Gastroesophageal sphincter (tissue), 4 donors: ENCODE measurements around the gene STON2. TPM values are rescaled to one million over a fixed set of nuclear protein-coding genes. Genes with fewer than 3 reads are reported as not detected.
"Not testable (repeated sequence)": the region's sequence is repeated elsewhere in the genome, so short reads cannot be mapped to it uniquely, and the experiment has no call there.

Source experiments
- ATAC-seq: fragments of 150-250 bp; one replicate; pipeline ENCODE4 v1.9.1; 2016; ENCODE audit warnings: mild to moderate bottlenecking, moderate library complexity
- H3K27ac ChIP-seq, 4 donors: fragments of 200-600 bp; sonication (generic) in 3 of 4; 1 replicate in 3 of 4; 2 replicates in 1 of 4; pipeline ENCODE4 v1.5.1; 2016 to 2019
- H3K27me3 ChIP-seq: fragments of 200-600 bp; sonication (generic); one replicate; pipeline ENCODE4 v1.5.1; 2019
- H3K36me3 ChIP-seq, 2 donors: fragments of 200-600 bp; sonication (generic); one replicate each; pipeline ENCODE4 v1.5.1; 2019; ENCODE audit warnings: control low read depth in 1 of 2
- H3K4me1 ChIP-seq, 3 donors: fragments of 200-600 bp; sonication (generic); 1 replicate in 2 of 3; 2 replicates in 1 of 3; pipeline ENCODE4 v1.5.1; 2016 to 2019; ENCODE audit warnings: control low read depth in 2 of 3
- H3K4me3 ChIP-seq, 2 donors: fragments of 200-600 bp; sonication (generic); one replicate each; pipeline ENCODE4 v1.5.1; 2019; ENCODE audit warnings: mild to moderate bottlenecking in 1 of 2, moderate library complexity in 1 of 2
- H3K9me3 ChIP-seq, 3 donors: fragments of 200-600 bp; sonication (generic); one replicate each; pipeline ENCODE4 v1.5.1; 2017 to 2019; ENCODE audit warnings: control low read depth in 2 of 3
- CTCF ChIP-seq, 4 experiments: fragments of 200-600 bp in 2 of 4; fragments of 450-650 bp in 2 of 4; sonication (generic) in 1 of 4; IDR thresholded peaks; one replicate each; pipeline ENCODE4 v1.5.1; 2017 to 2019; ENCODE audit warnings: antibody characterized with exemption in 4 of 4, mild to moderate bottlenecking in 2 of 4, moderate library complexity in 2 of 4
- EP300 ChIP-seq: sonication (generic); formaldehyde crosslinking; IDR thresholded peaks from one replicate; pipeline ENCODE4 v1.6.1; 2017; ENCODE audit warnings: antibody characterized with exemption, mild to moderate bottlenecking
- POLR2A ChIP-seq, 2 donors: fragments of 450-650 bp; IDR thresholded peaks; one replicate each; pipeline ENCODE4 v1.6.1; 2017; ENCODE audit warnings: antibody characterized with exemption in 2 of 2, mild to moderate bottlenecking in 2 of 2, moderate library complexity in 1 of 2
- POLR2AphosphoS5 ChIP-seq: sonication (generic); formaldehyde crosslinking; IDR thresholded peaks from one replicate; pipeline ENCODE4 v1.6.1; 2017; ENCODE audit warnings: antibody characterized with exemption
- WGBS, 2 donors: methylation state at CpG; one replicate each; pipeline ENCODE4 v1.1.5; 2018; ENCODE audit warnings: low coverage in 1 of 2; 5-methylcytosine and 5-hydroxymethylcytosine counted together
- total RNA-seq, 4 donors: library from RNA; depleted of rRNA; stranded (reverse); fragments of >200 nt; gene quantifications; one replicate each; pipeline ENCODE4 v1.1.0, GENCODE V29; 2016

The STON2 gene
- total RNA-seq, 4 donors from 2014 or later, result 2.8 to 11.6 (median 11.5) TPM

GRCh38 chr14:81234278-81234677 lies 165.8 kb downstream of the STON2 start:
- Histone ChIP-seq H3K9me3 (no peaks in the 10 kb centered on the region), H3K27ac (no peak overlapping the region), H3K27me3 (no peaks in the 10 kb centered on the region), H3K4me1 (no peaks in the 10 kb centered on the region), H3K36me3 (no peaks in the 10 kb centered on the region), H3K4me3 (no peak overlapping the region)
- TF ChIP-seq POLR2A (IDR thresholded peaks at IDR 0.05), result no peak
- no peak for TF ChIP-seq CTCF (IDR thresholded peaks at IDR 0.05)
- no peak for TF ChIP-seq POLR2AphosphoS5
- no peak for TF ChIP-seq EP300
- ATAC-seq, result no peak

GRCh38 chr14:81233615-81234014 lies 166.5 kb downstream of the STON2 start:
- Histone ChIP-seq H3K27me3 (no peaks in the 10 kb centered on the region), H3K9me3 (no peaks in the 10 kb centered on the region), H3K36me3 (no peaks in the 10 kb centered on the region), H3K27ac (no peak overlapping the region), H3K4me1 (no peaks in the 10 kb centered on the region), H3K4me3 (no peak overlapping the region)
- TF ChIP-seq POLR2A (IDR thresholded peaks at IDR 0.05) (no peak), EP300 (no peak), POLR2AphosphoS5 (no peak), CTCF (IDR thresholded peaks at IDR 0.05) (no peak)
- 100% methylated on average over 1 of the region's 1 CpG; no CpG with 5 or more reads in 1 of the 2 donors for WGBS, 2 donors
- no peak for ATAC-seq

GRCh38 chr14:81231540-81231939 lies 168.6 kb downstream of the STON2 start:
- Histone ChIP-seq H3K4me3 (no peak overlapping the region), H3K4me1 (no peaks in the 10 kb centered on the region), H3K36me3 (no peaks in the 10 kb centered on the region), H3K9me3 (no peaks in the 10 kb centered on the region), H3K27me3 (no peaks in the 10 kb centered on the region), H3K27ac (no peak overlapping the region)
- ATAC-seq, result no peak
- WGBS, 2 donors, result 77 to 86% methylated on average over 1 of the region's 1 CpG
- TF ChIP-seq CTCF (IDR thresholded peaks at IDR 0.05), result no peak
- no peak for TF ChIP-seq EP300
- no peak for TF ChIP-seq POLR2AphosphoS5
- no peak for TF ChIP-seq POLR2A (IDR thresholded peaks at IDR 0.05)

GRCh38 chr14:81224222-81224621 lies 175.9 kb downstream of the STON2 start:
- H3K4me3 ChIP-seq, result no peak overlapping the region
- 93 to 100% methylated on average over 1 of the region's 1 CpG for WGBS, 2 donors
- no peaks in the 10 kb centered on the region for H3K36me3 ChIP-seq
- peaks cover 0 to 6% (median 4%) of the 10 kb centered on the region in 3 donors for H3K4me1 ChIP-seq
- TF ChIP-seq POLR2AphosphoS5 (no peak), EP300 (no peak), CTCF (IDR thresholded peaks at IDR 0.05) (no peak), POLR2A (IDR thresholded peaks at IDR 0.05) (no peak)
- no peak for ATAC-seq
- H3K27me3 ChIP-seq, result no peaks in the 10 kb centered on the region
- H3K27ac ChIP-seq, result no peak overlapping the region
- no peaks in the 10 kb centered on the region for H3K9me3 ChIP-seq

GRCh38 chr14:81223788-81224187 lies 176.3 kb downstream of the STON2 start:
- H3K27me3 ChIP-seq, H3K4me1 ChIP-seq, H3K27ac ChIP-seq, H3K36me3 ChIP-seq, H3K4me3 ChIP-seq, ATAC-seq, H3K9me3 ChIP-seq: not testable (repeated sequence)
- WGBS, 2 donors, result 96 to 100% methylated on average over 4 to 7 of the region's 7 CpGs
